Measurements from ENCODE around the gene PAM. TPM values are rescaled to one million over a fixed set of nuclear protein-coding genes. Genes with fewer than 3 reads are reported as not detected.

The PAM gene
- total and polyA plus RNA-seq, 2 of the 8 experiments (the other 6 are each of a cell fraction or from before 2014, with no cell fraction given) = 30.4 to 67.8 TPM

GRCh38 chr5:102833146-102833545 is 78.0 kb downstream of the PAM start:
- H3K14ac ChIP-seq (ENCODE audit: insufficient read length) = no peak overlapping the region
- no peak overlapping the region for H2BK5ac ChIP-seq (ENCODE audit: low read depth, low read length)
- no peaks in the 10 kb centered on the region for H3K79me2 ChIP-seq (ENCODE audit: control insufficient read depth in 1 of 2, insufficient read depth in 2 of 2, low read length in 2 of 2)
- no peaks in the 10 kb centered on the region for H3K9me3 ChIP-seq (ENCODE audit: insufficient read depth in 2 of 2, low read depth in 1 of 2, low read length in 1 of 2)
- H3K36me3 ChIP-seq (ENCODE audit: control insufficient read depth in 2 of 4, insufficient read depth in 4 of 4, low read length in 3 of 4) = no peaks in the 10 kb centered on the region
- WGBS, 2 experiments (ENCODE audit: extremely low coverage in 1 of 2, insufficient coverage in 1 of 2, insufficient read length in 1 of 2, insufficient replicate concordance in 2 of 2, low coverage in 1 of 2, low lambda C conversion rate in 2 of 2, missing lambda C conversion rate in 1 of 2) = 96% methylated on average over 1 of the region's 1 CpG; no CpG with 5 or more reads in 1 of the 2 experiments
- no peak overlapping the region for H4K8ac ChIP-seq (ENCODE audit: extremely low read depth, insufficient read depth, low read length)
- no peak overlapping the region for H3K27ac ChIP-seq (ENCODE audit: low read depth, low read length)
- no peak overlapping the region for H4K91ac ChIP-seq (replicated peaks; ENCODE audit: insufficient read length, low read length)
- POLR2A ChIA-PET (ENCODE audit: partially characterized antibody) = no interaction called here
- no peak overlapping the region for H2BK120ac ChIP-seq (replicated peaks; ENCODE audit: low read depth, low read length)
- no peak overlapping the region for H4K5ac ChIP-seq (ENCODE audit: insufficient read length, low read depth, low read length)
- H3K27me3 ChIP-seq (replicated peaks in 1 of 4; ENCODE audit: control insufficient read depth in 3 of 4, extremely low read depth in 1 of 4, insufficient read depth in 3 of 4, low read length in 3 of 4) = no peaks in the 10 kb centered on the region
- H2BK12ac ChIP-seq (ENCODE audit: low read depth, low read length) = no peak overlapping the region
- no peaks in the 10 kb centered on the region; the same call in 1 of the 2 replicates for H3K79me1 ChIP-seq (ENCODE audit: low read depth, low read length)
- no peak overlapping the region for H3K4ac ChIP-seq (replicated peaks; ENCODE audit: insufficient read length, low read depth, low read length)
- no peak overlapping the region for H2BK15ac ChIP-seq (ENCODE audit: low read length)
- no peak overlapping the region for H3K18ac ChIP-seq (ENCODE audit: extremely low read depth, low read length)
- H2AFZ ChIP-seq (ENCODE audit: low read length) = no peak overlapping the region
- CTCF ChIA-PET (ENCODE audit: partially characterized antibody) = interaction anchor here (1.0 to 1.7 kb wide), 4 partner anchors 21 to 151 kb away, joined by 3 read pairs; no protein-coding TSS in a partner anchor
- no peaks in the 10 kb centered on the region for H4K20me1 ChIP-seq (replicated peaks in 1 of 2; ENCODE audit: control insufficient read depth in 1 of 2, insufficient read depth in 2 of 2, low read length in 2 of 2)
- DNase-seq (ENCODE audit: low read depth in 1 of 2, low spot score in 2 of 2) = no peak
- no peak overlapping the region for H2BK20ac ChIP-seq (ENCODE audit: low read length)
- no peak overlapping the region for H3K56ac ChIP-seq (replicated peaks; ENCODE audit: insufficient read length, low read depth, low read length)
- H3K4me3 ChIP-seq (ENCODE audit: extremely low read depth in 1 of 4, insufficient read depth in 2 of 4, low read depth in 3 of 4, low read length in 4 of 4) = no peak overlapping the region
- FAIRE-seq = no peak
- H3K9ac ChIP-seq (replicated peaks in 1 of 4; ENCODE audit: extremely low read depth in 1 of 4, low read depth in 3 of 4, low read length in 3 of 4) = no peak overlapping the region
- H3K4me1 ChIP-seq (replicated peaks in 1 of 4; ENCODE audit: control insufficient read depth in 3 of 4, insufficient read depth in 4 of 4, low read length in 3 of 4) = no peaks in the 10 kb centered on the region; a peak in 1 of 7 replicates
- no peak overlapping the region for H3K4me2 ChIP-seq (ENCODE audit: insufficient read depth in 1 of 2, low read depth in 2 of 2, low read length in 2 of 2)
- H3K23ac ChIP-seq (ENCODE audit: insufficient read length) = no peak overlapping the region
- H3K23me2 ChIP-seq (ENCODE audit: low read depth, low read length) = no peaks in the 10 kb centered on the region
- H2AK5ac ChIP-seq (ENCODE audit: low read depth, low read length) = no peak overlapping the region
- no peak for TF ChIP-seq POLR2AphosphoS5 (IDR thresholded peaks at IDR 0.05; ENCODE audit: low read depth, low read length)
- no peak for TF ChIP-seq ATF3 (IDR thresholded peaks at IDR 0.05; ENCODE audit: insufficient read depth, low read depth, low read length)
- TF ChIP-seq HDAC6 (IDR thresholded peaks at IDR 0.05; ENCODE audit: low read depth, low read length) = no peak
- TF ChIP-seq NRF1 (IDR thresholded peaks at IDR 0.05; ENCODE audit: low read depth, low read length) = no peak
- TF ChIP-seq RNF2 (IDR thresholded peaks at IDR 0.05; ENCODE audit: borderline replicate concordance, low read depth, low read length, missing control alignments, poor library complexity, severe bottlenecking) = no peak
- no peak for TF ChIP-seq GABPA (IDR thresholded peaks at IDR 0.05; ENCODE audit: borderline replicate concordance, insufficient read depth, low read length)
- TF ChIP-seq TAF1 (IDR thresholded peaks at IDR 0.05; ENCODE audit: low read depth, low read length) = no peak

Measured in H1 (cell line).